ENCODE results near the gene F8. TPM values are rescaled to one million over a fixed set of nuclear protein-coding genes. Genes with fewer than 3 reads are reported as not detected.

The F8 gene
- total RNA-seq, 3 donors from 2014 or later (not counting 1 experiment from before 2014, with no cell fraction given): 1.4 to 4.6 (median 2.8) TPM

Other genes starting within 250 kb of the F8 start
- gene MPP1, start 217.2 kb downstream of the F8 start, total RNA-seq: 10 to 100 TPM; 20.8 to 36.7 (median 27.0) TPM
- gene SMIM9, start 188.1 kb downstream of the F8 start, total RNA-seq: not detected
- 10 to 100 TPM; 12.0 to 32.9 (median 12.4) TPM for gene F8A1, start 136.4 kb downstream of the F8 start, total RNA-seq
- 10 to 100 TPM; 49.7 to 52.9 (median 52.1) TPM for gene FUNDC2, start 4.1 kb upstream of the F8 start, total RNA-seq
- 1 to 10 TPM; 2.7 to 9.2 (median 5.2) TPM for gene CMC4, start 48.4 kb upstream of the F8 start, total RNA-seq
- gene MTCP1, start 48.4 kb upstream of the F8 start, total RNA-seq: 10 to 100 TPM; 12.1 to 17.3 (median 14.0) TPM
- 10 to 100 TPM; 15.0 to 20.8 (median 17.9) TPM for gene BRCC3, start 48.8 kb upstream of the F8 start, total RNA-seq
- 10 to 100 TPM; 18.7 to 24.6 (median 19.9) TPM for gene VBP1, start 193.7 kb upstream of the F8 start, total RNA-seq
- gene RAB39B, start 241.8 kb upstream of the F8 start, total RNA-seq: 1 to 10 TPM; 4.7 to 6.6 (median 6.3) TPM